Transverse colon (tissue), 3 donors: ENCODE measurements around the gene NOC2L.

Experiments used
- CTCF ChIP-seq, 5 experiments: fragments of 200-600 bp in 3 of 5; fragments of 450-650 bp in 2 of 5; sonication (generic) in 3 of 5; IDR thresholded peaks; 1 replicate in 2 of 5; 2 replicates in 3 of 5; pipeline ENCODE4 v1.5.1; 2016 to 2017; ENCODE audit warnings: antibody characterized with exemption in 5 of 5, inconsistent platforms in 3 of 5, mild to moderate bottlenecking in 2 of 5, moderate library complexity in 1 of 5
- EP300 ChIP-seq: sonication (generic); formaldehyde crosslinking; IDR thresholded peaks from one replicate; pipeline ENCODE4 v1.6.1; 2017; ENCODE audit warnings: antibody characterized with exemption, low read depth

GRCh38 chr1:942411-942821 lies 16.6 kb downstream of the NOC2L start:
- TF ChIP-seq CTCF (IDR thresholded peaks at IDR 0.05) (no peak), EP300 (no peak)
